MM.1S (cell line): ENCODE measurements around the gene MYH8.

Experiments
- DNase-seq: peaks from one replicate; pipeline ENCODE4 v3.0.0-alpha.2; 2015
- H2AFZ ChIP-seq: fragments of 300-600 bp; sonication (generic); 2 replicates; pipeline ENCODE4 v1.6.0; 2016; ENCODE audit warnings: antibody characterized with exemption, low read length
- H3F3A ChIP-seq: fragments of 300-600 bp; sonication (generic); 2 replicates; pipeline ENCODE4 v1.6.1; 2016; ENCODE audit warnings: mild to moderate bottlenecking, antibody characterized with exemption, low read length, moderate library complexity, mixed read lengths; ENCODE audit not compliant: insufficient read depth
- H3K27ac ChIP-seq: fragments of 300-600 bp; sonication (generic); 2 replicates; pipeline ENCODE4 v1.5.1; 2016; ENCODE audit warnings: mild to moderate bottlenecking, low read length
- H3K27me3 ChIP-seq: fragments of 300-600 bp; sonication (generic); replicated peaks from 2 replicates; pipeline ENCODE4 v1.6.0; 2016; ENCODE audit warnings: low read length; ENCODE audit not compliant: insufficient read depth
- H3K36me3 ChIP-seq: fragments of 300-600 bp; sonication (generic); replicated peaks from 2 replicates; pipeline ENCODE4 v1.6.1; 2016; ENCODE audit warnings: mild to moderate bottlenecking, low read length, mixed read lengths; ENCODE audit not compliant: insufficient read depth
- H3K4me1 ChIP-seq: fragments of 300-600 bp; sonication (generic); 2 replicates; pipeline ENCODE4 v1.6.1; 2016; ENCODE audit warnings: low read length, mixed read lengths
- H3K4me2 ChIP-seq: fragments of 300-600 bp; sonication (generic); 2 replicates; pipeline ENCODE4 v1.6.0; 2016; ENCODE audit warnings: low read depth, low read length
- H3K4me3 ChIP-seq: fragments of 300-600 bp; sonication (generic); 2 replicates; pipeline ENCODE4 v1.5.1; 2016; ENCODE audit warnings: low read length, mixed read lengths
- H3K79me2 ChIP-seq: fragments of 300-600 bp; sonication (generic); 2 replicates; pipeline ENCODE4 v1.6.1; 2016; ENCODE audit warnings: mixed run types, low read length, mixed read lengths
- H3K9ac ChIP-seq: fragments of 300-600 bp; sonication (generic); 2 replicates; pipeline ENCODE4 v1.6.1; 2016; ENCODE audit warnings: low read length, mixed read lengths
- H3K9me2 ChIP-seq: fragments of 300-600 bp; sonication (generic); replicated peaks from 2 replicates; pipeline ENCODE4 v1.6.1; 2016; ENCODE audit warnings: mild to moderate bottlenecking, low read length, mixed read lengths; ENCODE audit not compliant: insufficient read depth
- H3K9me3 ChIP-seq: fragments of 300-600 bp; sonication (generic); replicated peaks from 2 replicates; pipeline ENCODE4 v1.6.1; 2016; ENCODE audit warnings: mild to moderate bottlenecking, low read length, mixed read lengths; ENCODE audit not compliant: insufficient read depth
- H4K20me1 ChIP-seq: fragments of 300-600 bp; sonication (generic); 2 replicates; pipeline ENCODE4 v1.6.1; 2016; ENCODE audit warnings: mild to moderate bottlenecking, low read length, moderate library complexity, mixed read lengths; ENCODE audit not compliant: insufficient read depth
- CTCF ChIP-seq: fragments of 300-600 bp; sonication (generic); IDR thresholded peaks from 2 replicates; pipeline ENCODE4 v1.5.1; 2016; ENCODE audit warnings: antibody characterized with exemption, low read length, mixed read lengths
- EZH2 ChIP-seq: fragments of 300-600 bp; sonication (generic); optimal IDR thresholded peaks from 2 replicates; pipeline ENCODE3; 2017; ENCODE audit warnings: low read depth, mild to moderate bottlenecking, antibody characterized with exemption, low read length, mixed read lengths
- EZH2phosphoT487 ChIP-seq: fragments of 300-600 bp; sonication (generic); IDR thresholded peaks from 2 replicates; pipeline ENCODE4 v1.6.1; 2018; ENCODE audit warnings: antibody characterized with exemption, low read length

Gene MYH8

GRCh38 chr17:10349403-10349802, 72.3 kb downstream of the MYH8 start:
- no peaks in the 10 kb centered on the region for H3K9me3 ChIP-seq
- H3K9ac ChIP-seq: no peak overlapping the region
- no peaks in the 10 kb centered on the region for H3K27me3 ChIP-seq
- H3K4me3 ChIP-seq: no peak overlapping the region
- H3K9me2 ChIP-seq: no peaks in the 10 kb centered on the region
- H3K4me2 ChIP-seq: no peak overlapping the region
- H4K20me1 ChIP-seq: no peaks in the 10 kb centered on the region
- no peaks in the 10 kb centered on the region for H3K79me2 ChIP-seq
- H3K27ac ChIP-seq: no peak overlapping the region
- no peak for DNase-seq
- no peaks in the 10 kb centered on the region for H3K36me3 ChIP-seq
- H3F3A ChIP-seq: no peaks in the 10 kb centered on the region
- no peaks in the 10 kb centered on the region for H3K4me1 ChIP-seq
- no peak overlapping the region for H2AFZ ChIP-seq
- TF ChIP-seq CTCF (no peak), EZH2phosphoT487 (no peak), EZH2 (no peak)

- TF ChIP-seq EZH2phosphoT487 (no peak), EZH2 (no peak), CTCF (no peak)
- no peak overlapping the region for H3K27ac ChIP-seq
These were observed 76.9 kb downstream of the MYH8 start for GRCh38 chr17:10344816-10345215.

More at GRCh38 chr17:10344816-10345215, 76.9 kb downstream of the MYH8 start:
- Histone ChIP-seq H3K4me3 (no peak overlapping the region), H3K27me3 (no peaks in the 10 kb centered on the region), H3K79me2 (no peaks in the 10 kb centered on the region), H3K9me3 (no peaks in the 10 kb centered on the region), H3F3A (no peaks in the 10 kb centered on the region), H3K9me2 (no peaks in the 10 kb centered on the region), H3K36me3 (no peaks in the 10 kb centered on the region), H3K4me1 (no peaks in the 10 kb centered on the region), H3K9ac (no peak overlapping the region), H2AFZ (no peak overlapping the region), H4K20me1 (no peaks in the 10 kb centered on the region), H3K4me2 (no peak overlapping the region)
- DNase-seq: no peak
